ENCODE results near the gene MAD2L1BP. TPM values are rescaled to one million over a fixed set of nuclear protein-coding genes. Genes with fewer than 3 reads are reported as not detected.
"Not testable (repeated sequence)": the region's sequence is repeated elsewhere in the genome, so short reads cannot be mapped to it uniquely, and the experiment has no call there.

MAD2L1BP gene, protein sequence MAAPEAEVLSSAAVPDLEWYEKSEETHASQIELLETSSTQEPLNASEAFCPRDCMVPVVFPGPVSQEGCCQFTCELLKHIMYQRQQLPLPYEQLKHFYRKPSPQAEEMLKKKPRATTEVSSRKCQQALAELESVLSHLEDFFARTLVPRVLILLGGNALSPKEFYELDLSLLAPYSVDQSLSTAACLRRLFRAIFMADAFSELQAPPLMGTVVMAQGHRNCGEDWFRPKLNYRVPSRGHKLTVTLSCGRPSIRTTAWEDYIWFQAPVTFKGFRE
- total RNA-seq: 28.3 TPM
- long read RNA-seq, transcript MAD2L1BP-201 (3 exons, 1,301 nt): major isoform, 24 of 31 reads
- long read RNA-seq, partial matches to known transcripts: 6 of 31 reads
- long read RNA-seq, other reads (novel, unspliced or antisense): 1 of 31 reads

DNA sequence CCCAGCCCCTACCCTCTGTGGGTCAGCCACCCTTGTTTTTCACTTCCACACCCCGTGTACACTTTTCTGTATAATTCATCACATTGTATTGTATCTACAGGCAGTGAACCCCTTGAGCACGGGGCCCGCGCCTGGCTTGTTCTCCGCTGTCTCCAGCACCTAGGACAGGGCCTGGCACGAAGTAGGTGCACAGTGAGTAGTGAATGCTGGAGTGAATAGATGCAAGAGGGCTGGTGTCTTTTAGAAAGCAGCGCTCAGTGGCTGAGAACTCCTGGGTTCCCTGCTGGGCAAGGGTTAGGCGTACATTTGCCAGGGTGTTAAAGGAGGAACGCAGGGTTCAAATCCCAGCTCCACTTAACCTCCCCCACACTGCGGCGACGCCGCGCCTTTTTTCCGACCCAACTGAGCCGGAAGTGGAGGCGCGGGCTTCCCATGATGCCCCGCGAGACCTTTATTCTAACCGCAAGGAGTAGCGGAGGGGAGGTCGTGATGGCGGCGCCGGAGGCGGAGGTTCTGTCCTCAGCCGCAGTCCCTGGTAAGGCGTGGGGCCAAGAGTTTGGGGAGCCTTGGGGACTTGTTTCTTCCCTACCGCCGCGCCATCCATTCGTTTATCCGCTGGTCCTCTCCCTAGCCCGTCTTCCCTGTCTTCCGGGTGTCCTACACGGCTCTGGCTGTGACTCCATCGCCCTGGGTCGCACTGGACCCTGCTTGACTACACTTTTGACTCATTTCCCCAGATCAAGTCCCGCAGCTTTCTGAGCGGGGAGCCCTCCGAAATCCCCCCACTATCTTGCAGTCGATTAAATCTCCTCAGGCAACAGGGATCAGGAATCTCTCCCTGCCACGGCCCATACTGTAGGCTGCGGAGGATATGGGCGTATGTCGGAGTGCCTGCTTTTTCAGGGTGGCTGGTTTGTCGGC is at the start of gene MAD2L1BP:
Gene MAD2L1BP (plus strand): TSS at position 454 of the 921 bp plus-strand sequence. CDS start 36 bp downstream, at position 490.
- intact Hi-C loops (cut with micrococcal nuclease): no loop called here
- ATAC-seq: peak; percentile 90

DNA sequence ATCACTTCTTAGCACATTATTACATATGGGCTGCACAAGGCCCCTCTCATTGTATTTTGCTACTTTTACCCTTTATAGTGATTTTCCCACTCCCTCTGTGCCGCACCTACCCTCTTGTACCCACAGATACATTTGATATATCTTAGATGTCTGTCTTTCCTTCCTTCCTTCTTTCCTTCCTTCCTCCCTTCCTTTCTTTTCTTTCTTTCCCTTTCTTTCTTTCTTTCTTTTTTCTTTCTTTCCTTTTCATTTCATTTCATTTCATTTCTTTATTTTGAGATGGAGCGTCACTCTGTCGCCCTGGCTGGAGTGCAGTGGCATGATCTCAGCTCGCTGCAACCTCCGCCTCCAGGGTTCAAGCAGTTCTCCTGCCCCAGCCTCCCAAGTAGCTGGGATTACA is 47.4 kb upstream of the MAD2L1BP start:
- ATAC-seq (no peak), DNase-seq (no peak)
- intact Hi-C loops (cut with micrococcal nuclease): no loop called here

More for the DNA sequence above, at the start of gene MAD2L1BP:
- peak; percentile 90 for DNase-seq

DNA sequence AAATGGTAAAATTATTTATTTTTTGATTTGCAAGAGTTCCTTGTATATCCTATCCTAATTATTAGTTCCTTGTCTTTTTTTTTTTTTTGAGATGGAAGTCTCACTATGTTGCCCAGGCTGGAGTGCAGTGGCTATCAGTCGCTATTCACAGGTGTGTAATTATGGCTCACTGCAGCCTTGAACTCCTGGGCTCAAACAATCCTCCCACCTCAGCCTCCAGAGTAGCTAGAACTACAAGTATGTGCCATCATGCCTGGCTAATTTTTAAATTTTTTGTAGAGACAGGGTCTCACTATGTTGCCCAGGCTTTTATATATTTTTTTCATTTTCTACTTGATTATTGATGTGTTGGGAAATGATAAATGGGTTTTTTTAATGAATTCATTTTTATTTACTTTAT is 46.1 kb upstream of the MAD2L1BP start:
- ATAC-seq; DNase-seq; intact Hi-C loops (cut with micrococcal nuclease): not testable (repeated sequence)

DNA sequence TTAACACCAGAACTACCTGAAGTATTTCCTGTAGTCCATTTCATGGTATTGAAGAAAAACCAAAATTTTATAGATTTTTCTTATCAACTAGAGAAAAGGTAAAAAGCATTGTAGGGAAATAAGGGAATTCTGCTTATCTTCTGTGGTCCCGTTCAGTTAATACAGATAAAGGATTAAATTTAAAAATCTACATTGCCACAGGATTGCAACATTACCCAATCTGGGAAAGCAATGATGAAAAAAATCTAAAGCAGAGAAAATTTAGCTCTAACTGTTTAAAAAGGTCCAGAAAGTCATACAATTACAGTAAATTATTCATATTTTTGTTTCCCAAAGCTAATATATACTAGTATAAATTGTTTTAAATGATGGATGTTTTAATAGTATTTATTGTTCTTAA is 41.7 kb upstream of the MAD2L1BP start:
- no peak for DNase-seq
- intact Hi-C loops (cut with micrococcal nuclease): no loop called here
- no peak for ATAC-seq

DNA sequence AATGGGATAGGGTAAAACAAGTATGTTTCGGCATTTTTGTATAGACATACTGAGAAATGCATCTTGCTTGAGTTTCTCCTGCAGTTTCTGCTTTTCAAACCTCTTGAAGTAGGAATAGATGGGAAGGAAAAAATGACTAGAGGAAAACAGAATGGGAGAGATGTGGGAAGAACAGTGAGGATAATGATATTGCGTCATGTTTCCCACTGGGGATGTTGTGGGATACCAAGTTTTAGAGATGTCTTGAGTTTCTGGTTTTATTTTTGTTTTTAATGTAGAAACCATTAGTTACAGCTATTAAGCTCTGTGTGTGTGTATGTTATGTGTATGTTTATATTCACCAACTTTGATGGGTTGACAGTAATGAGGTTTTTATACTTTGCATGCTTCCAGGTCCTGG is 35.0 kb upstream of the MAD2L1BP start:
- DNase-seq (no peak), ATAC-seq (no peak)
- intact Hi-C loops (cut with micrococcal nuclease): no loop called here

DNA sequence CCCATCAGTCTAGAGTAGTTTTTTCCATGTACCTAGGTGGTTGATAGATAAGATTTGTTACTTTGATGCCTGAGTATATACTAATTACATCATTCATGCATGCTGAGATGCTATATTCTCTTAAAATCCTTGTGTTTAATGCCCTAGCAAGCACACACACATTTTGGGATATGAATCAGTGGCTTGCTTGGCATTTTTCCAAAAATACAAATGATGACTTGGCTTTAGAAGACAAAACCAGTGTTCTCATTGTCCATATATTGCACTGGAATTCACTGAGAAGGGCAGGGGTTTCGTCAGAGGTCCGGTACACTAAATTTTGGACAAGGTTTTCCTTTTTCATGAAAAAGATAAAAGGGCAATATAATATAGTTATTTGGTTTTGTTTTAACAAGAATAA is 31.5 kb upstream of the MAD2L1BP start:
- DNase-seq (no peak), ATAC-seq (no peak)
- intact Hi-C loops (cut with micrococcal nuclease): no loop called here

DNA sequence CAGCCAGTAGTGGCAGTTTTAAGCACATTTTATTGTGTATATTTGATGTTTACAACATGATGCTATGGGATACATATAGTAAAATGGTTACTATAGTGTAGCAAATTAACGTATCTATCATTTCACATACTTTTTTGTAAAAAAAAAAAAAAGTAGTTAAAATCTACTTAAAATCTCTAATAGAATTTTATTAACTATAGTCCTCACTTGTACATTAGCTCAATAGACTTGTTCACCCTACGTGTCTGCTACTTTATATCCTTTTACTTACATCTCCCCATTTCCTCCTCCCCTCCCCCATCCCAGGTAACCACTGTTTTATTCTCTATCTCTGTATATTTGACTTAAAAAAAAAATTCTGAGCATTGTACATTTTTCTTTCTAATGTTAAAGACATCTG is 29.6 kb upstream of the MAD2L1BP start:
- intact Hi-C loops (cut with micrococcal nuclease): no loop called here
- DNase-seq: no peak
- ATAC-seq: no peak

DNA sequence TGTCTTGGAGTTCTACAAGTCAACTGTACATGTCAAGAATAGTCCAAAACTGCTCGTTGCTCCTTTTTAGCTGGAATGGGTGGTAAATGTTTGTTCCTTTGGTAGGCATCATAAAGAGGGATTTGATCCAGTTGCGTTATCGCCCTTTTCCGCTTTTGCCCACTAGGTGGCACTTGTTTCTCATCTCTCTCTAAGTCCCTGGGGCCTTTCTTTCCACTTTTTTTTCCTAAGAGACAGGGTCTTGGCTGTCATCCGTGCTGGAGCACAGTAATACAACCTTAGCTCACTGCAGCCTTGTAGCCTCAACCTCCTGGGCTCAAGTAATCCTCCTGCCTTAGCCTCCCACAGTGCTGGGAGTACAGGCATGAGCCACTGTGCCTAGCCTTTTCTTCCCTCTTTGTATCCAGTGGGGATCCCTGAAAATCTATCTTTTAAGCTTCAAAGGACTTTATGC is 27.3 kb upstream of the MAD2L1BP start:
- intact Hi-C loops (cut with micrococcal nuclease): no loop called here
- peak; percentile 54 for DNase-seq

DNA sequence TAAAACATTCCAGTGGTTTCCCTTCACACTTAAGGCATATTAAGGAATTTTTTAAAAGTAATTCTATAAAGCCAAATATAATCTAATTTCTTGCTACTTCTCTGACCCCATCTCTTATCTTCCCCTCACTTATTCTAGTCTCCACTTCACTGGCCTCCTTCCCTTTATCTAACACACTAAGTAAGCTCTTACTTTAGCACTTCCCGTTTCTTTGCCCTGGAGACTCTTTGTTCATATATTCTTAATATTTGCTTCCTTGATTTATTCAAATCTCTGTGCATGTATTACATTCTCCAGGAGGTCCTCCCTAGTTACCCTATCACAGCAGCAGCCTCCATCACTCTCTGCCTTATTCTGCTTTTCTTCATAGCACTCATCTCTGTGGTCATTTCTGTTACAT is 26.8 kb upstream of the MAD2L1BP start:
- intact Hi-C loops (cut with micrococcal nuclease): no loop called here
- ATAC-seq: no peak
- no peak for DNase-seq

More for the DNA sequence above, 27.3 kb upstream of the MAD2L1BP start:
- peak; percentile 61 for ATAC-seq

DNA sequence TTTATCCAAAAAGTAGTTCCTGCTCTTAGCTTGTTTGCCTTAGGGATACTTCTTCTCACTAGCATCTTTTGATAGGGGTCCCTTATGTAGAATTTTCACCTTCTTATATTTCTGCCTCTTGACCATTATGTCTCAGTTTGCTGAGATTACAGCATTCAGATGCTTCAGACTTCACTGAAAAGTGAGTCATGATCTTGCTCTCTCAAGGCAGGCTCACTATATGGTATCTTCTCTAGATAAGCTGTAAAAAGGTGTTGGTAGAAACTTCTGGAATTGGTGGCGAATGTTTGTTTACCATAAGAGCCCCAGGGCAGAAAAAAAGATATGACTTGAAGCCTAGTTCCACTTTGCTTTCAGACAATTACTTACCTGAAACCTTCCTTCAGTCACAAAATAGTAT is 26.2 kb upstream of the MAD2L1BP start:
- DNase-seq (no peak), ATAC-seq (no peak)
- intact Hi-C loops (cut with micrococcal nuclease): no loop called here

DNA sequence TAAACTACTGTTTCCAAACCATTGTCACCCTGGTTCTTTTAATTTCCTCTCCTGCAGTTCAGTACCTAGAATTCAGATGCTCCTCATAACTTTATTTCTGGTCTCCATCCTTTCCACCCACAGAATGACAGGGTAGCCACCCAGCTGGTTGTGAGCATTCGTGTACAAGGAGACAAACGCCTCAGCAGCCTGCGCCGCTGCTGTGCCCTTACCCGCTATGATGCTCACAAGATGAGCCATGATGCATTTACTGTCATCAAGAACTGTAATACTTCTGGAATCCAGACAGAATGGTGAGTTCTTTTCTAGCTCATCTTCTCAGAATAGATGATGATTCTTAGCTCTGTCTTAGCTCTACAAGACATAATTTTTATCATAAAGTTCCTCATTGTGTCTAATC is 25.2 kb upstream of the MAD2L1BP start:
- intact Hi-C loops (cut with micrococcal nuclease): no loop called here
- ATAC-seq: no peak
- no peak for DNase-seq

DNA sequence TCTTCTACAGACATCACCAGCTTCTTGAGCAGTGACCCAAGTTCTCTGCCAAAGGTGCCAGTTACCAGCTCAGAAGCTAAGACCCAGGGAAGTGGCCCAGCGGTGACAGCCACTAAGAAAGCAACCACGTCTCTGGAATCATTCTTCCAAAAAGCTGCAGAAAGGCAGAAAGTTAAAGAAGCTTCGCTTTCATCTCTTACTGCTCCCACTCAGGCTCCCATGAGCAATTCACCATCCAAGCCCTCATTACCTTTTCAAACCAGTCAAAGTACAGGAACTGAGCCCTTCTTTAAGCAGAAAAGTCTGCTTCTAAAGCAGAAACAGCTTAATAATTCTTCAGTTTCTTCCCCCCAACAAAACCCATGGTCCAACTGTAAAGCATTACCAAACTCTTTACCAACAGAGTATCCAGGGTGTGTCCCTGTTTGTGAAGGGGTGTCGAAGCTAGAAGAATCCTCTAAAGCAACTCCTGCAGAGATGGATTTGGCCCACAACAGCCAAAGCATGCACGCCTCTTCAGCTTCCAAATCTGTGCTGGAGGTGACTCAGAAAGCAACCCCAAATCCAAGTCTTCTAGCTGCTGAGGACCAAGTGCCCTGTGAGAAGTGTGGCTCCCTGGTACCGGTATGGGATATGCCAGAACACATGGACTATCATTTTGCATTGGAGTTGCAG is 21.8 kb upstream of the MAD2L1BP start:
- intact Hi-C loops (cut with micrococcal nuclease): no loop called here
- ATAC-seq: no peak

DNA sequence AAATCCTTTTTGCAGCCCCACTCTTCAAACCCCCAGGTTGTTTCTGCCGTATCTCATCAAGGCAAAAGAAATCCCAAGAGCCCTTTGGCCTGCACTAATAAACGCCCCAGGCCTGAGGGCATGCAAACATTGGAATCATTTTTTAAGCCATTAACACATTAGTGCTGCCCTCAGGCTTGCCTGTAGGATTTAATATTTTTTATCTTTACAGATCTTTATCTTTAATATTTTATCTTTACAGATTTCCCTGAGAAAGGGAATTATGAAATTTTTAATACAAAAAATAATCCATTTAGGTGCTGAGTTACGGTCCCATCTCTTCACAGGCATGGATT is 21.3 kb upstream of the MAD2L1BP start:
- DNase-seq (no peak), ATAC-seq (no peak)
- intact Hi-C loops (cut with micrococcal nuclease): no loop called here

More for the DNA sequence above, 21.8 kb upstream of the MAD2L1BP start:
- DNase-seq: no peak

DNA sequence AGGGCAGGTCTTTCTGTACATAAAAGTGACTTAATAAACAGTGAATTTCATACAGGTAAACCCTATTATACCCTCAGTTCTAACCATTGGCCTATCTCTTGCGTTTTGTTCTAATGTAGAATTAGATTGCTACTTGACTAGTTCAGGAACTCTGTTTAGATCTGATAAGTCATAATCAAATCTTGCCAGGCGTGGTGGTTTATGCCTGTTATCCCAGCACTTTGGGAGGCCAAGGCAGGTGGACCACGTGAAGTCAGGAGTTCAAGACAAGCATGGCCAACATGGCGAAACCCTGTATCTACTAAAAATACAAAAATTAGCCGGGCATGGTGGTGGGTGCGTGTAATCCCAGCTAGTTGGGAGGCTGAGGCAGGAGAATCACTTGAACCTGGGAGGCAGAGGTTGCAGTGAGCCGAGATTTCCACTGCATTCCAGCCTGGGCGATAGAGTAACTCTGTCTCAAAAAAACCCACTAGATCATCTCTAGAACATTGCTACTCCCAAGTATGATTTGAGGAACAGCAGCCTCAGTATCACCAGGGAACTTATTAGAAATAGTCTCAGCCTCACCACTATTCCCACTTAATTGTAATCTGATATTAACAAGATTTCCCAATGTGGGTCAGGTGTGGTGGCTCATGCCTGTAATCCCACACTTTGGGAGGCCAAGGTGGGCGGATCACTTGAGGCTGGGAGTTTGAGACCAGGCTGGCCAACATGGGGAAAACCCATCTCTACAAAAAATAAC is 18.7 kb upstream of the MAD2L1BP start:
- intact Hi-C loops (cut with micrococcal nuclease): no loop called here
- ATAC-seq (no peak), DNase-seq (no peak)

DNA sequence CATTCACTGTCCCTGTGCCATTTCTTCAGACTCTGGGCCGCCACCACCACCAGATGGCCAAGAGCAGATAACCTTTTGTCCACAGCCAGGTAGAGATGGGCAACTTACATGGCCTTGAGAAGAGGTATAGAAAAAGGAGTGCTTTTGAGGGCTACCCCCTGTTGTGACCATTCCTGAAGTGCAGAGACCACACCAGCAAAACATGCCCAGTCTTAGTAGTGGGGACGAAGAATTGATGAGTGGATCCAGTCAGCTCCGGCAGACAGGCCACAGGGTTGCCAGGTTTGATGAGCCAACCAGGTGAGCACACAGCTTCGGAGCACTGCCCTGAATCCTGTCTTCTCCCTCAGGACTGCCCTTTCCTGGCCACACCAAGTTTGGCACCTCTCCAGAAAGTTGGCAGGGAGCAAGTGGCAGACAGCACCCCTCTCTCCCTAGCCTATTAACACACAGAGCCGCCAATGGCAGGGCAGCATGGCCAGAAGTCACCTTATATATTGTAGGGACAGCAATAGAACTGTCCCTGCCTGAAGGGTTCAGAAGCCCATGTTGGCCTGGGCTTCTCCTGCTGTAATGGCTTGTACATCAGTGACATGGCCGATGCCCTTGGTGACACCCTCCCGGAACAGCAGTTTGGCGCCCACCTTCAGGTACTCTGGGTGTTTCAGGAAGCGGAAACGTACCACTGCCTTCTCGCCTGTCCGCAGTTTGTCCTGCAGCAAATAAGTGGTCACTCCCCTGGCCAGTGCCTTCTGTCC is 14.4 kb upstream of the MAD2L1BP start:
- intact Hi-C loops (cut with micrococcal nuclease): no loop called here
- DNase-seq: peak; percentile 29

DNA sequence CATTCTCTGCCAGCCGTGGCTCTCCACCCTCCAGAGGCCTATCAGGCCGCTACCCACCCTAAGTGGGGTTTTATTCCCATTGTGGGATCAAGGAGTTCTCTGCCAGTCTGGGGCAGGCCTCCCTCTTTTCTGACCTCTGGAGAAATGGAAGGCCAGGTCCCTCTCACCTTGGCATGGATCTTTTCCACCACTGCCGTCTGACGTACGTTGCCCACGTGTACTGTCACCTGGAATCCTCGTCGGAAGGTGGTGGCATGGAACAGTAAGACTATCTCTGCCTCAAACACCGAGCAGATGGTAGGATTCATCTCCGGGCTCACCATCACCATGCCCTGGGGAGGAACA is 13.8 kb upstream of the MAD2L1BP start:
- intact Hi-C loops (cut with micrococcal nuclease): no loop called here
- ATAC-seq (no peak), DNase-seq (no peak)

More for the DNA sequence above, 14.4 kb upstream of the MAD2L1BP start:
- ATAC-seq: peak; percentile 10

DNA sequence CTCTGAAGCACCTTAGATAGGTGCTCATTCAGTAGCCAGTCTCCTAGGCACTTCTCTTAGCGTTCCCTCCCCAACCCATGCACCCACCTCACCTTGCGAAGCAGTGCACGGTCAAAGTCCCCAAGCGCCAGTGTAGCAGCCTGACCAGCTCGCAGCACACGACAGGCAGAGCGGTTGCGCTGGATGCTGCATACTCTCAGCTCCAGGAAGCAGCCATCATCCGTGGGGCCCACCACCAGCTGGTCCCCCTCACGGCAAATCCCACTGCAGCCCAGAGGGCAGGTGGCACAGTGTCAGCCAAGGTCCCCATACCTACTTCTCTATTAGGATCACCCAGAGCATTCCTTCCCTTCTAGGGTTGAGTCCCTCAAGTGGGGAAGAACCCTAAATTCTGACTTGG is 13.1 kb upstream of the MAD2L1BP start:
- ATAC-seq (no peak), DNase-seq (peak; percentile 15)
- intact Hi-C loops (cut with micrococcal nuclease): no loop called here

All from left ventricle myocardium superior (tissue), 1 donor.